Spleen (tissue), 11 donors: ENCODE measurements around the gene DPP7. TPM values are rescaled to one million over a fixed set of nuclear protein-coding genes. Genes with fewer than 3 reads are reported as not detected.

Source experiments
- DNase-seq: peaks from one replicate; pipeline ENCODE4 v3.0.0-alpha.2; 2020
- H3K27ac ChIP-seq, 8 donors: fragments of 200-600 bp; sonication (generic) in 7 of 8; 1 replicate in 4 of 8; 2 replicates in 4 of 8; pipeline versions ENCODE4 v1.5.0 to v1.8.0; 2016 to 2021; ENCODE audit warnings: inconsistent platforms in 4 of 8, mild to moderate bottlenecking in 4 of 8, moderate library complexity in 1 of 8
- H3K27me3 ChIP-seq, 7 donors: fragments of 200-600 bp; sonication (generic) in 6 of 7; replicated peaks in 1 of 7; 1 replicate in 4 of 7; 2 replicates in 3 of 7; pipeline versions ENCODE4 v1.5.0 to v1.8.0; 2016 to 2021; ENCODE audit warnings: inconsistent platforms in 3 of 7, mild to moderate bottlenecking in 1 of 7
- H3K36me3 ChIP-seq, 6 donors: fragments of 200-600 bp; sonication (generic) in 5 of 6; 1 replicate in 4 of 6; 2 replicates in 2 of 6; pipeline versions ENCODE4 v1.5.0 to v1.8.0; 2016 to 2021; ENCODE audit warnings: inconsistent platforms in 2 of 6
- H3K4me1 ChIP-seq, 6 donors: fragments of 200-600 bp; sonication (generic) in 5 of 6; 1 replicate in 3 of 6; 2 replicates in 3 of 6; pipeline versions ENCODE4 v1.5.0 to v1.8.0; 2016 to 2021; ENCODE audit warnings: inconsistent platforms in 3 of 6
- H3K4me3 ChIP-seq, 8 donors: fragments of 200-600 bp; sonication (generic) in 7 of 8; 1 replicate in 4 of 8; 2 replicates in 4 of 8; pipeline versions ENCODE4 v1.5.0 to v1.8.0; 2016 to 2021; ENCODE audit warnings: inconsistent platforms in 4 of 8, mild to moderate bottlenecking in 4 of 8, moderate library complexity in 2 of 8
- H3K9me3 ChIP-seq, 8 donors: fragments of 200-600 bp; sonication (generic) in 7 of 8; 1 replicate in 4 of 8; 2 replicates in 4 of 8; pipeline versions ENCODE4 v1.5.0 to v1.8.0; 2016 to 2021; ENCODE audit warnings: inconsistent platforms in 4 of 8
- POLR2A ChIP-seq, 3 donors: fragments of 450-650 bp; IDR thresholded peaks; one replicate each; pipeline ENCODE4 v1.5.1; 2017; ENCODE audit warnings: antibody characterized with exemption in 3 of 3, mild to moderate bottlenecking in 1 of 3
- POLR2AphosphoS5 ChIP-seq, 3 donors: sonication (generic); formaldehyde crosslinking; IDR thresholded peaks; one replicate each; pipeline ENCODE4 v1.5.1; 2017; ENCODE audit warnings: antibody characterized with exemption in 3 of 3
- WGBS, 5 donors: extraction: QIAGEN DNeasy Blood & Tissue Kit in 3 of 5; methylation state at CpG; one replicate each; pipeline versions ENCODE4 v1.1.5 to v1.1.7; 2013 to 2018; 5-methylcytosine and 5-hydroxymethylcytosine counted together
- intact Hi-C: fragments of 100-400 bp; cut with DNase I; formaldehyde crosslinking; loops from one replicate; pipeline ENCODE4 v1.15.0; 2023; ENCODE audit warnings: low total_unique reads
- polyA plus RNA-seq, 3 donors: library from polyadenylated mRNA; stranded (reverse); fragments of 200-250 nt; gene quantifications; one replicate each; pipeline ENCODE4 v1.2.1, GENCODE V29; 2013
- total RNA-seq, 7 donors: library from RNA; depleted of rRNA in 3 of 7; stranded (reverse); fragments of >200 nt in 3 of 7; fragmentation: NEBNext Ultra II Directional in 4 of 7; extraction: Animal tissue kit (Norgen Biotek cat#: 25700) in 4 of 7; gene quantifications; one replicate each; pipeline versions ENCODE4 v1.1.0 to v1.2.1, GENCODE V29; 2016 to 2021
- TF ChIP-seq, protein P1 (sequence below), 11 experiments: fragments of 200-600 bp in 7 of 11; fragments of 450-650 bp in 4 of 11; sonication (generic) in 4 of 11; IDR thresholded peaks in 8 of 11; conservative IDR thresholded peaks in 3 of 11; 1 replicate in 7 of 11; 2 replicates in 4 of 11; pipeline versions ENCODE4 v1.4.0 to v1.8.0; 2016 to 2021; ENCODE audit warnings: antibody characterized with exemption in 11 of 11, inconsistent platforms in 4 of 11, mild to moderate bottlenecking in 1 of 11
- donor health status: healthy with polysubstance abuse.
- donor health status: DM: no; HTN: no; CAD: no; lungs with moderate emphysema.
- donor health status: DM: no; HTN: no; CAD: no.
- donor health status: Bipolar disorder and iron deficiency.
- donor health status: healthy.
- donor health status: DM: no; HTN: no; CAD: no.
- donor health status: DM: yes; HTN: yes; CAD: no.

The DPP7 gene
- total and polyA plus RNA-seq, 10 donors: 105 to 536 (median 214) TPM

GRCh38 chr9:137065336-137065967 lies 49.1 kb downstream of the DPP7 start:
- DNase-seq: no peak
- no peaks in the 10 kb centered on the region for H3K9me3 ChIP-seq
- no peak overlapping the region for H3K27ac ChIP-seq
- H3K36me3 ChIP-seq: peaks cover 0 to 5% (median 0%) of the 10 kb centered on the region in 6 donors
- WGBS, 5 donors: 93 to 100% (median 95%) methylated on average over 13 to 23 of the region's 23 CpGs
- intact Hi-C loops: loop anchor here (10.0 kb wide), 1 partner anchor 281 kb away; no protein-coding TSS in a partner anchor
- peaks cover 0 to 22% (median 7%) of the 10 kb centered on the region in 7 donors for H3K27me3 ChIP-seq
- H3K4me1 ChIP-seq: peaks cover 2 to 46% (median 28%) of the 10 kb centered on the region in 6 donors
- TF ChIP-seq, protein P1, sequence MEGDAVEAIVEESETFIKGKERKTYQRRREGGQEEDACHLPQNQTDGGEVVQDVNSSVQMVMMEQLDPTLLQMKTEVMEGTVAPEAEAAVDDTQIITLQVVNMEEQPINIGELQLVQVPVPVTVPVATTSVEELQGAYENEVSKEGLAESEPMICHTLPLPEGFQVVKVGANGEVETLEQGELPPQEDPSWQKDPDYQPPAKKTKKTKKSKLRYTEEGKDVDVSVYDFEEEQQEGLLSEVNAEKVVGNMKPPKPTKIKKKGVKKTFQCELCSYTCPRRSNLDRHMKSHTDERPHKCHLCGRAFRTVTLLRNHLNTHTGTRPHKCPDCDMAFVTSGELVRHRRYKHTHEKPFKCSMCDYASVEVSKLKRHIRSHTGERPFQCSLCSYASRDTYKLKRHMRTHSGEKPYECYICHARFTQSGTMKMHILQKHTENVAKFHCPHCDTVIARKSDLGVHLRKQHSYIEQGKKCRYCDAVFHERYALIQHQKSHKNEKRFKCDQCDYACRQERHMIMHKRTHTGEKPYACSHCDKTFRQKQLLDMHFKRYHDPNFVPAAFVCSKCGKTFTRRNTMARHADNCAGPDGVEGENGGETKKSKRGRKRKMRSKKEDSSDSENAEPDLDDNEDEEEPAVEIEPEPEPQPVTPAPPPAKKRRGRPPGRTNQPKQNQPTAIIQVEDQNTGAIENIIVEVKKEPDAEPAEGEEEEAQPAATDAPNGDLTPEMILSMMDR (IDR thresholded peaks at IDR 0.05 in 8 of 11, conservative IDR thresholded peaks at IDR 0.05 in 3 of 11): no peak
- no peak for TF ChIP-seq POLR2A (IDR thresholded peaks at IDR 0.05)
- no peak for TF ChIP-seq POLR2AphosphoS5 (IDR thresholded peaks at IDR 0.05)
- no peak overlapping the region for H3K4me3 ChIP-seq

DNA sequence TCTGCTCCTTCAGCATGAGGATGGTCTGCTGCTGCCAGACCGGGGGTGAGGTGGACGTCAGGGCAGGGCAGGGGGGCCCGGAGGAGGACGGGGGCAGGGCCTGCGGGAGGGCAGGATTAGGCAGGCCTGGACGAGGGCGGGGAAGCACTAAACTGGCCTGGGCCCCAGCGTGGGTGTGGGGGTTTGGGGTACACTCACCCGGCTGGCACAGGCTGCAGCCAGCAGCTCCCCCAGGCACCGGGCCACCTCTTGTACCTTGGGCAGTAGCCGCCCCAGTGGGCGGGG lies 49.7 kb downstream of the DPP7 start:
- Histone ChIP-seq H3K27me3 (peaks cover 0 to 18% (median 7%) of the 10 kb centered on the region in 7 donors), H3K4me1 (peaks cover 2 to 40% (median 24%) of the 10 kb centered on the region in 6 donors), H3K9me3 (no peaks in the 10 kb centered on the region), H3K4me3 (no peak overlapping the region), H3K36me3 (peaks cover 0 to 5% (median 0%) of the 10 kb centered on the region in 6 donors), H3K27ac (no peak overlapping the region)
- no peak for DNase-seq
- whole genome bisulfite sequencing, 5 donors: 88 to 95% (median 93%) methylated on average over 12 of the region's 12 CpGs
- TF ChIP-seq POLR2AphosphoS5 (IDR thresholded peaks at IDR 0.05) (no peak), POLR2A (IDR thresholded peaks at IDR 0.05) (no peak)
- TF ChIP-seq, protein P1 (IDR thresholded peaks at IDR 0.05 in 8 of 11, conservative IDR thresholded peaks at IDR 0.05 in 3 of 11): no peak
- intact Hi-C loops: loop anchor here (10.0 kb wide), 1 partner anchor 280 kb away; no protein-coding TSS in a partner anchor

DNA sequence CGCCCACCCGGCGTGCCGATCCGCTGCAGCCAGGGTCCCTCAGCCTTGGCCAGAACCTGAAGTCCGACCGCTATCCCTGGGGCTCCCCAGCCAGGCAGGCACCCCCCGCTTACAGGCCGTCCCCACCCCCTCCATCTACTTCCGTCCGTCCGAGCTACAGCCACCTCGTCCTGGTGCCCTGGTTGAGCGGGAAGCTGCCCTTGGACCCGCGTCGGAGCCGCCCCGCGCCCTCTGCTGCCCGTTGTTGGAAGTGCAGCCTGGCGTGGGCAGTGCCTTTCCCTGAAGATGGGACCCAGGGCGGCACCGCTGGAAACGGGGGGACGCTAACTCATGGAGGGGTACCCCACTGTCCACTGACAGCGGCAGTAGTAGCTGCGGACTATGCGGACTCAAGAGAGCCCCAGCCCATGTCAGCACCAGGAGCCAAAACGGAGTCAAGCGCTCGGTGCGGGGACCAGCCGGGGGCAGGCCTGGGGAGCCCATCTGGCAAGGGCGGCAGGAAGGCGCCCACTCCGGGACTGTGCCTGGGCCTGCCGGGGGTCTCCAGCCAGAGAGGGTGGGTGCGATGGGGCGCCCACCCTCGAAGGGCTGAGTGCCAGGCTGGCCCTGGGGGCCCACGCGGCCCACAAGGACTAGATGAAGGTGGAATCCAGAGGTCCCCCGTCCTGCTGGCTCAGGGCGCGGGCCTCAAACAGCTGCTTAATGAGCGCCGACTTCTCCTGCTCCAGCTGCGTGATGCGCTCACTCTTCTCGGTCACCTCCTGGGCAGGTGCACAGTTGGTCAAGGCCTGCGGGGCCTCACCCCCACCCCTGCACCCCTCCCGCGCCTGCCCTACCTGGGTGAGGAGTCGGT lies 50.3 kb downstream of the DPP7 start:
- H3K4me1 ChIP-seq: peaks cover 2 to 34% (median 18%) of the 10 kb centered on the region in 6 donors
- intact Hi-C loops: loop anchor here (10.0 kb wide), 1 partner anchor 279 kb away; no protein-coding TSS in a partner anchor
- 56 to 86% (median 59%) methylated on average over 14 to 55 of the region's 55 CpGs for WGBS, 5 donors
- H3K27ac ChIP-seq: no peak overlapping the region
- no peak overlapping the region for H3K4me3 ChIP-seq
- H3K9me3 ChIP-seq: no peaks in the 10 kb centered on the region
- H3K36me3 ChIP-seq: peaks cover 0 to 5% (median 0%) of the 10 kb centered on the region in 6 donors
- peaks cover 0 to 12% (median 3%) of the 10 kb centered on the region in 7 donors for H3K27me3 ChIP-seq
- TF ChIP-seq POLR2AphosphoS5 (IDR thresholded peaks at IDR 0.05): peak; percentile 37 to 73 (median 51)
- no peak for TF ChIP-seq POLR2A (IDR thresholded peaks at IDR 0.05)
- TF ChIP-seq, protein P1 (IDR thresholded peaks at IDR 0.05 in 8 of 11, conservative IDR thresholded peaks at IDR 0.05 in 3 of 11): peak; percentile 93 to 99 (median 97)
- peak; percentile 92 for DNase-seq
